ENCODE results near the gene GP1BB.
"Not testable (repeated sequence)": the region's sequence is repeated elsewhere in the genome, so short reads cannot be mapped to it uniquely, and the experiment has no call there.

Gene GP1BB

GRCh38 chr22:19714312-19715187 is 8.8 kb upstream of the GP1BB start, which contains the start of gene SEPTIN5:
Gene SEPTIN5, plus strand, starts transcription at chr22:19714503. Its CDS starts 86 bp downstream, at chr22:19714589.
- DNase-seq (ENCODE audit: low spot score): no peak

- DNase-seq (ENCODE audit: low spot score): no peak
Measured at GRCh38 chr22:19715188-19715930, 8.0 kb upstream of the GP1BB start.

DNA sequence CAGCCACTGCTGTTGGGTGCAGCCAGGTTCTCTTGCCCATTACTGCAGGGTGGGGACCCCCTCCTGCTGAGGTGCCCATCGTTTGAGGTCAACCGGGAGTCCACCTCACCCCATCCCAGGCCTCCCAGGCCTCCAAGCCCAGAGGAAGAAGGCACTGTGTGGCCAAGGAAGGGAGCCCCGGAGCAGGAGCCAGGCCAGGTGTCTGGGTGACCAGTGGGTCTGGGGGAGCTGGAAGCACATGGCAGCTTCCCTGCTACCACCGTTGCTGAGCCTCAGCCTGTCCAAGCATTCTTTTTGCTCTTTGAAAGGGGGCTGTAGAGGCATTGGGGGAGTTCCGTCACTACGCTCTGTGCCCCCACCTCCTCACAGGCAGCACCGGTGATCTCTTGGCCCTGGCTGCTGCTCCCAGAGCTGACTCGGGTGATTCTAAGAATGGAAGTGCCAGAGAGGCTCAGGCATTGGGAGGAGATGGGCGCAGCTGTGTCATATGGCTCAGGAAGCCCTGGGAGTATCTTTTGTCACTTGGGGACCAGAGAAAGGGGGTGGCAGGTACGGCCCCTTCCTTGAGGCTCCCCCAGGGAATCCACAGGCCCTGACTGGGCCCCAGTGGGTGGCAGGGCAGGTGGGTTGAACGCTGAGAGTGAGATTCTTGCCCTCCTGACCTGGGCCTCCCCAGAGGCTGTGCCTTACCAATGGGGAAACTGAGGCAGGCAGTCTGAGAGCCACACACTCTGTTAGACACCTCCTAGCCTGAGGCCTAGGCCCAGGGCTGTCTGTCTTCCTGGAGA is 7.1 kb upstream of the GP1BB start:
- DNase-seq (ENCODE audit: low spot score): no peak

- no peak for DNase-seq (ENCODE audit: low spot score)
Measured at GRCh38 chr22:19716829-19717105, 6.6 kb upstream of the GP1BB start.

GRCh38 chr22:19717181-19717580 is 6.2 kb upstream of the GP1BB start:
- DNase-seq (ENCODE audit: low spot score): no peak

- DNase-seq (ENCODE audit: low spot score): peak; percentile 74
Measured at GRCh38 chr22:19717691-19718455, 5.5 kb upstream of the GP1BB start.

GRCh38 chr22:19718456-19719049 is 4.8 kb upstream of the GP1BB start:
- no peak for DNase-seq (ENCODE audit: low spot score)

GRCh38 chr22:19719050-19719482 is 4.3 kb upstream of the GP1BB start:
- DNase-seq (ENCODE audit: low spot score): no peak

GRCh38 chr22:19719488-19720021 is 3.8 kb upstream of the GP1BB start:
- no peak for DNase-seq (ENCODE audit: low spot score)

GRCh38 chr22:19720150-19720827 is 3.0 kb upstream of the GP1BB start:
- DNase-seq (ENCODE audit: low spot score): no peak

DNA sequence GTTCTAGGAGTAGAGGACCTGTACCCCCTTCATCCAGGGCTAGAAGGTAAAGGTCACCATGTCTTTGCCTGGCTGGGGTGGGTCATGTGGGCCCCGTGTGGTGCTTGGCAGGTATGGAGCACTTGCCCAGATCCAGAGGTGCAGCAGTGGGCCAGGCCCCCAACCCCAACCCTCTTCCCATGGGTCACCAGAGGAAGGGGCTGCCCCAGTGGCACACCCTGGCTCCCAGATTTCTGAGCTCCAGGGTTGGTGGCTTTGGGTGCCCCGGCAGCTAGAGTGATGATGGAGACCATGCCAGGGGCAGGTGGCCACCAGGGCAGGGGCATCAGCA is 2.4 kb upstream of the GP1BB start:
- no peak for DNase-seq (ENCODE audit: low spot score)

DNA sequence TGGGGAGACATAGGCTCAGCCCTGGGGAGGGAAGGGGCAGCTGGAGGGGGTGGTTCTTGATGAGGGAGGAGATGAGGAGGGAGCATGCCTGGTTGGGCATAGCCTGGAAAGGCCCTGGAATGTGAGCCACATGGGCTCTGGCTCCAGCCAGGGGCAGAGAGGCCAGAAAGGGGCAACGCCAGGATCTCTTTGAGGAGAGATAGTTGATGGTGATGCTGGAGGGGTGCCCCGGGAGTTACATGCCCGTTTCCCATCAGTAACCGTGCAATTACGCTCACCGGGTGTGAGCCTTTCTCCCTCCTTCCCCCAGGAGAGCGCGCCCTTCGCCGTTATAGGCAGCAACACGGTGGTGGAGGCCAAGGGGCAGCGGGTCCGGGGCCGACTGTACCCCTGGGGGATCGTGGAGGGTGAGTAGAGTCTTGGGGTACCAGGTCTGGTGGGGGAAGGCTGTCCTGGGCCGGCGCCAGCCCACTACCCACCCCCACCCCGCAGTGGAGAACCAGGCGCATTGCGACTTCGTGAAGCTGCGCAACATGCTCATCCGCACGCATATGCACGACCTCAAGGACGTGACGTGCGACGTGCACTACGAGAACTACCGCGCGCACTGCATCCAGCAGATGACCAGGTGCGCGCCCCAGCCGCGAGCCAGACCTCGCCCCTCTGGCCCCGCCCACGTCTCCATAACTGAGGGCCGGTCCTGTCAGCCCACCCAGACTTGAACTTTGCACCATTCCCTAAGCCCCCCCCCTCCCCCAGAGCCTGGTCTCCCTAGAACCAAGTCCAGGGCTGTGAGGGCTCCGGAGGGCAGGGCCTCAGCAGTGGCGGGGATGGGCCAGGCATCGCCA is 1.8 kb upstream of the GP1BB start:
- DNase-seq (ENCODE audit: low spot score): no peak

GRCh38 chr22:19722178-19722981 is 959 bp upstream of the GP1BB start:
- DNase-seq (ENCODE audit: low spot score): no peak

DNA sequence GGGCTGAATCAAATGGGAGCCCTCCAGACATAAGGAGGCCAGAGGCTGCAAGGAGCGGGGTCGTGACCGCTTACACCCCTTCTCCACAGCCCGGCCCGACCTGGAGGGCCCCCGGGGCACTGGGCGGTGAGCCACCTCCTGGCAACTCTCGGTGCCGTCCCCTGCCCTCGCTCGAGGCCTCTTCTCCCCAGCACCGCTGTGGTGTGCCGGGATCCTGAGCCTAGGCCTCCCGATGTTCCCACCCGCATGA is 432 bp upstream of the GP1BB start:
- no peak for DNase-seq (ENCODE audit: low spot score)

DNA sequence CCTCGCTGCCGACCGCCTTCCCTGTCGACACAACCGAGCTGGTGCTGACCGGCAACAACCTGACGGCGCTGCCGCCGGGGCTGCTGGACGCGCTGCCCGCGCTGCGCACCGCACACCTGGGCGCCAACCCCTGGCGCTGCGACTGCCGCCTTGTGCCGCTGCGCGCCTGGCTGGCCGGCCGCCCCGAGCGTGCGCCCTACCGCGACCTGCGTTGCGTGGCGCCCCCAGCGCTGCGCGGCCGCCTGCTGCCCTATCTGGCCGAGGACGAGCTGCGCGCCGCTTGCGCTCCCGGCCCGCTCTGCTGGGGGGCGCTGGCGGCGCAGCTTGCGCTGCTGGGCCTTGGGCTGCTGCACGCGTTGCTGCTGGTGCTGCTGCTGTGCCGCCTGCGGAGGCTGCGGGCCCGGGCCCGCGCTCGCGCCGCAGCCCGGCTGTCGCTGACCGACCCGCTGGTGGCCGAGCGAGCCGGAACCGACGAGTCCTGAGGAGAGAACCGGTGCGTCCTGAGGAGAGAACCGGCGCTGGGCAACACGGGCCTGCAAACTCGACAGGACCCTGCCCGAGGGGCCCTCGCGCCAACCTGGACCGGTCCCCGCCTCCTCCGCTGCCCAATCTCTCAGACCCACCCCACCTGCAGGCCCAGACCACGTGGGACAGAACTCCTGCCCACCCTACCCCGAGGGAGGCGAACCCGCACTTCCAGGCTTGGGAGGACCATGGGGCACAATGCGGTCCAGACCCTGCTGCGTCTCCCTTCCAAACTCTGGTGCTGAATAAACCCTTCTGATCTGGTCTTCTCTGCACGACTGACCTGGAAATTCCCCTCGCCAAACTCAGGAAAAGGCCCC is 866 bp downstream of the GP1BB start:
- DNase-seq (ENCODE audit: low spot score): no peak

- DNase-seq (ENCODE audit: low spot score): no peak
Measured at GRCh38 chr22:19724927-19725661, 1.8 kb downstream of the GP1BB start.

GRCh38 chr22:19726064-19726788 is 2.9 kb downstream of the GP1BB start:
- DNase-seq (ENCODE audit: low spot score): not testable (repeated sequence)
